Neural crest cell (in vitro differentiated cells): ENCODE data around the gene SLC25A1. TPM values are rescaled to one million over a fixed set of nuclear protein-coding genes. Genes with fewer than 3 reads are reported as not detected.

Experiments
- DNase-seq: peaks from one replicate; pipeline ENCODE4 v3.0.0; 2021; ENCODE audit warnings: low read depth, mixed read lengths, low spot score
- H3K27ac Mint-ChIP-seq: one replicate; pipeline ENCODE4 v1.8.0; 2021; ENCODE audit warnings: mild to moderate bottlenecking, mixed read lengths; ENCODE audit not compliant: unreplicated experiment
- H3K27me3 Mint-ChIP-seq: 2 replicates; pipeline ENCODE4 v1.8.0; 2021; ENCODE audit warnings: low read depth, mild to moderate bottlenecking, mixed read lengths
- H3K36me3 Mint-ChIP-seq: 2 replicates; pipeline ENCODE4 v1.8.0; 2021; ENCODE audit warnings: low read depth, mild to moderate bottlenecking, mixed read lengths
- H3K4me1 Mint-ChIP-seq: 2 replicates; pipeline ENCODE4 v1.8.0; 2021; ENCODE audit warnings: mixed read lengths
- H3K4me3 Mint-ChIP-seq: one replicate; pipeline ENCODE4 v1.8.0; 2021; ENCODE audit warnings: mild to moderate bottlenecking, mixed read lengths
- H3K9me3 Mint-ChIP-seq: 2 replicates; pipeline ENCODE4 v1.8.0; 2021; ENCODE audit warnings: mixed read lengths
- total RNA-seq: library from RNA; stranded (reverse); gene quantifications from 2 replicates; pipeline ENCODE4 v1.2.1, GENCODE V29; 2021
- TF ChIP-seq, protein P1 (sequence below): fragments of 200-600 bp; sonication (generic); conservative IDR thresholded peaks from 2 replicates; pipeline ENCODE4 v1.5.0; 2021; ENCODE audit warnings: antibody characterized with exemption, mild to moderate bottlenecking

SLC25A1 gene
- total RNA-seq, 1 donor from 2014 or later, result 173 TPM

DNA sequence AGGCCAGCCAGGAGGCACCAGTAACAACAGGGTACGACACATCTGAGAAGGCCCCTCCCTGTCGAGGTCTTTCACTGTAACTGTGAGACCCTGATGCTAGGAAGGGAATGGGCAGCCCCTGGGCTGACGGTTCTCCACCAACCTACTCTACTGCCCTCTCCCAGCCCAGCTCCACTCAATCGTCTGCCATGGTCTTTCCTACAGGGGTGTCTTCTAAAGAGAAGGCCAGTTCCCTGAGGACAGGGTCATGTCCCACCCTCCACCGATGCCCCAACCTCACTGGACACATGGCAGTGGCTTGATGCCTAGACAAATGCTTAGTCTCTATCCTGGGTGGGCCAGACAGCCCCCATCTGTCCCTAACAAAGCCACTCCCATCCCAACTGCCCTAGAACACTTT is 46.0 kb upstream of the SLC25A1 start:
- H3K4me3 Mint-ChIP-seq, result no peak overlapping the region
- peaks cover 10% of the 10 kb centered on the region for H3K36me3 Mint-ChIP-seq
- no peaks in the 10 kb centered on the region for H3K4me1 Mint-ChIP-seq
- TF ChIP-seq, protein P1, sequence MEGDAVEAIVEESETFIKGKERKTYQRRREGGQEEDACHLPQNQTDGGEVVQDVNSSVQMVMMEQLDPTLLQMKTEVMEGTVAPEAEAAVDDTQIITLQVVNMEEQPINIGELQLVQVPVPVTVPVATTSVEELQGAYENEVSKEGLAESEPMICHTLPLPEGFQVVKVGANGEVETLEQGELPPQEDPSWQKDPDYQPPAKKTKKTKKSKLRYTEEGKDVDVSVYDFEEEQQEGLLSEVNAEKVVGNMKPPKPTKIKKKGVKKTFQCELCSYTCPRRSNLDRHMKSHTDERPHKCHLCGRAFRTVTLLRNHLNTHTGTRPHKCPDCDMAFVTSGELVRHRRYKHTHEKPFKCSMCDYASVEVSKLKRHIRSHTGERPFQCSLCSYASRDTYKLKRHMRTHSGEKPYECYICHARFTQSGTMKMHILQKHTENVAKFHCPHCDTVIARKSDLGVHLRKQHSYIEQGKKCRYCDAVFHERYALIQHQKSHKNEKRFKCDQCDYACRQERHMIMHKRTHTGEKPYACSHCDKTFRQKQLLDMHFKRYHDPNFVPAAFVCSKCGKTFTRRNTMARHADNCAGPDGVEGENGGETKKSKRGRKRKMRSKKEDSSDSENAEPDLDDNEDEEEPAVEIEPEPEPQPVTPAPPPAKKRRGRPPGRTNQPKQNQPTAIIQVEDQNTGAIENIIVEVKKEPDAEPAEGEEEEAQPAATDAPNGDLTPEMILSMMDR, result no peak
- no peaks in the 10 kb centered on the region for H3K27me3 Mint-ChIP-seq
- H3K27ac Mint-ChIP-seq, result no peak overlapping the region
- no peak for DNase-seq
- no peaks in the 10 kb centered on the region for H3K9me3 Mint-ChIP-seq

DNA sequence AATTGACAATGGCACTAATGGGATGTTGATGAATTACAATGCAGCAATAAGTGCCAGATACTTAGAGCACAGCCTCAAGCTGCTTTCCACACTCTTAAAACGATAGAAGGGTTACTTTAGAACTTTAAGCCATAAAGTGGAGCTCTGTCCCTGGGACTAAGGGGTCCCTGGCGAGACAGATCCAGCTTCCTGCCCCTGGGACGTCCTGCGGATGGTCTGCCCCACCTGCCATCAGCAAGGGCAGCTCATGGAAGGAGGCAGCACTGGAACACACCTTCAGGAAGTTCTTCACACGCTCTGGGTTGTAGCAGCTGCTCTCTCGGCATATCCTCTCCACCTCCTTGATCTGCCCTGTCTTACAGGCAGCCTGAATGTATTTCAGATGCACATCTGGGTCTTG is 45.1 kb upstream of the SLC25A1 start:
- DNase-seq, result no peak
- TF ChIP-seq, protein P1, result no peak
- no peaks in the 10 kb centered on the region for H3K4me1 Mint-ChIP-seq
- H3K36me3 Mint-ChIP-seq, result peaks cover 10% of the 10 kb centered on the region
- no peak overlapping the region for H3K4me3 Mint-ChIP-seq
- no peak overlapping the region for H3K27ac Mint-ChIP-seq
- no peaks in the 10 kb centered on the region for H3K27me3 Mint-ChIP-seq
- H3K9me3 Mint-ChIP-seq, result no peaks in the 10 kb centered on the region

DNA sequence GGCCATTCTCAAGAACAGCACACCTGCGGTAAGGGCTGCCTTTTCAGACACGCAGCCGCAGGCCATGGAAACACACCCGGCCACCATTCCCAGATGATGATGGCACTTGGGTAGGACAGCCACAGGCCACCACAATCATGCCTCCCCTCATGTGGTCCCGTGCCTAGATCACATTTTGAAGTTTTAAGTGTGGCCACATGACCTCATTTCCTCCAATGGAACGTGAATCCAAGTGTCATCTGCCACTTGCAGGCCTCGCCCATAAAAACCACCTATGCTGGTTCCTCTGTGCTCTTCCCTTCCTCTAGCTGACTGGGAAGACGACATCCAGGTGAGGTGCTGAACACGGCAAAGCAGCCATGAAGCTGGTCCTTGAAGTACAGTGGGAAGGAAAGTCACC is 44.6 kb upstream of the SLC25A1 start:
- Mint-ChIP-seq H3K4me3 (no peak overlapping the region), H3K36me3 (peaks cover 10% of the 10 kb centered on the region), H3K9me3 (no peaks in the 10 kb centered on the region), H3K4me1 (peaks cover under 1% of the 10 kb centered on the region), H3K27me3 (no peaks in the 10 kb centered on the region), H3K27ac (no peak overlapping the region)
- TF ChIP-seq, protein P1, result no peak
- no peak for DNase-seq

DNA sequence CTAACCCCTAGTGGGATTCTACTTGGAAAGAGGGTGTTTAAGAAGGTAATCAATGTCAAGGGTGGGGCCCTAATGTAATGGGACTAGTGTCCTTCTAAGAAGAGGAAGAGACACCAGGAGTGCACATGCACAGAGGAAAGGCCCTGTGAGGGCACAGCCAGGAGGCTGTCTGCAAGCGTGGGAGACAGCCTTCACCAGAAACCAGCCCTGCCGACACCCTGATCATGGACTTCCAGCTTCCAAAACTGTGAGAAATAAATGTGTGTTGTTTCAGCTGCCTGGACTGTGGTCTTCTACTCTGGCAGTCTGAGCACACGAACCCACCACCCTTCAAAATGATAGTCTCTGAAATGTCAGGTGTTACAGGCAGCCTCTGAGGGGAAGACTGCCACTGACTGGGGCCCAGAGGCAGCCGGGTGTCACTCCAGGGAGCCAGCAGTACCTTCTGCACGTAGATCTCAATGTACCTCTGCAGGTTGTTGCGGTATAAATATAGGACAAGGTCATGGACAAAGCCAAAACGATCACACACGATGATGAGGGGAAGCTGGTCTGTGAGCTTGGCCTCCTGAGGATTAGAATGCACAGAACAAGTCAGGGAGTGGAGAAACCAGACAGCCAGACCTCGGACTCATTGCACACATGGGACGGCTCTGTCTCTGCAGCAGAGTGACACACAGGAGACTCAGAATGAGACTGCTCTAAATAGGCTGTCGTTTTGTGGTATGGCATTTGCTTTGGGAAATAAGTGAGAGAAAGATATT is 43.9 kb upstream of the SLC25A1 start:
- Mint-ChIP-seq H3K4me3 (no peak overlapping the region), H3K4me1 (peaks cover 5% of the 10 kb centered on the region), H3K36me3 (peaks cover 10% of the 10 kb centered on the region), H3K27ac (peak overlapping the region; percentile 80), H3K9me3 (no peaks in the 10 kb centered on the region), H3K27me3 (no peaks in the 10 kb centered on the region)
- DNase-seq, result no peak
- TF ChIP-seq, protein P1, result no peak

DNA sequence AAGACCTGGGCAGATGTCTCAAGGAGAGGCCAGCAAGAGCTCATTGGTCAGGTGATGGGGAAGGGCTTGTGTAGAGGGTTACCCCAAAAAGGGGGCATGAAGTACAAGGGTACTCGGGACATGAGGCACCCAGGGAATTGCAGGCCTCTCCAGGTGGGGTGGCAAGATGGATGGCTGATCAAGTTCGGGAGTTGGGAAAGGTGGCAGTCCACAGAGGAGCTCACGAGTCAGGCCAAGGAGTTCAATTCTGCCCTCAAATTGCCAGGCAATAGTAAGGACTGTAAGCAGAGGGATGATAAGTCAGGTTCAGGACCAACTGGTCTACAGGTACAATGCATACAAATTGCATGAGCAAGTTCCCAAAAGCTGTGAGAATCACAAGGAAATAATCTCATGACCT is 42.3 kb upstream of the SLC25A1 start:
- H3K36me3 Mint-ChIP-seq, result peaks cover 10% of the 10 kb centered on the region
- peak overlapping the region; percentile 62 for H3K27ac Mint-ChIP-seq
- DNase-seq, result no peak
- no peaks in the 10 kb centered on the region for H3K9me3 Mint-ChIP-seq
- no peak overlapping the region for H3K4me3 Mint-ChIP-seq
- H3K27me3 Mint-ChIP-seq, result no peaks in the 10 kb centered on the region
- TF ChIP-seq, protein P1, result no peak
- peaks cover 5% of the 10 kb centered on the region for H3K4me1 Mint-ChIP-seq
